IPS-20b (cell line): ENCODE data around the gene RPAP3.

Experiments used
- H3K27ac ChIP-seq: one replicate; pipeline ENCODE4 v1.5.1; 2013; ENCODE audit warnings: low read length
- H3K27me3 ChIP-seq: 2 replicates; pipeline ENCODE4 v1.6.1; 2013; ENCODE audit warnings: mild to moderate bottlenecking, low read length, inconsistent platforms; ENCODE audit not compliant: insufficient read depth
- H3K36me3 ChIP-seq: 2 replicates; pipeline ENCODE4 v1.6.1; 2013; ENCODE audit warnings: low read depth, mild to moderate bottlenecking, inconsistent platforms, low read length, moderate library complexity; ENCODE audit not compliant: insufficient read depth
- H3K4me1 ChIP-seq: 2 replicates; pipeline ENCODE4 v1.6.1; 2013; ENCODE audit warnings: mild to moderate bottlenecking, control low read depth, inconsistent platforms, low read length, moderate library complexity; ENCODE audit not compliant: insufficient read depth
- H3K4me3 ChIP-seq: 2 replicates; pipeline ENCODE4 v1.5.1; 2013; ENCODE audit warnings: mild to moderate bottlenecking, low read length, inconsistent platforms
- H3K9ac ChIP-seq: 2 replicates; pipeline ENCODE4 v1.6.1; 2013; ENCODE audit warnings: low read depth, mild to moderate bottlenecking, inconsistent platforms, low read length, moderate library complexity
- H3K9me3 ChIP-seq: 2 replicates; pipeline ENCODE4 v1.6.1; 2013; ENCODE audit warnings: mild to moderate bottlenecking, low read depth, low read length, inconsistent platforms; ENCODE audit not compliant: insufficient read depth

The RPAP3 gene

GRCh38 chr12:47714826-47715386 is 9.1 kb upstream of the RPAP3 start:
- Histone ChIP-seq H3K4me3 (no peak overlapping the region), H3K27ac (no peak overlapping the region), H3K36me3 (no peaks in the 10 kb centered on the region), H3K9me3 (no peaks in the 10 kb centered on the region), H3K27me3 (peaks cover 21% of the 10 kb centered on the region), H3K4me1 (peaks cover 6% of the 10 kb centered on the region; the same call in 1 of the 2 replicates), H3K9ac (no peak overlapping the region)

GRCh38 chr12:47712171-47712570 is 6.3 kb upstream of the RPAP3 start:
- Histone ChIP-seq H3K4me3 (no peak overlapping the region), H3K36me3 (no peaks in the 10 kb centered on the region), H3K4me1 (no peaks in the 10 kb centered on the region), H3K27me3 (peaks cover 19% of the 10 kb centered on the region), H3K27ac (no peak overlapping the region), H3K9me3 (no peaks in the 10 kb centered on the region), H3K9ac (no peak overlapping the region)

DNA sequence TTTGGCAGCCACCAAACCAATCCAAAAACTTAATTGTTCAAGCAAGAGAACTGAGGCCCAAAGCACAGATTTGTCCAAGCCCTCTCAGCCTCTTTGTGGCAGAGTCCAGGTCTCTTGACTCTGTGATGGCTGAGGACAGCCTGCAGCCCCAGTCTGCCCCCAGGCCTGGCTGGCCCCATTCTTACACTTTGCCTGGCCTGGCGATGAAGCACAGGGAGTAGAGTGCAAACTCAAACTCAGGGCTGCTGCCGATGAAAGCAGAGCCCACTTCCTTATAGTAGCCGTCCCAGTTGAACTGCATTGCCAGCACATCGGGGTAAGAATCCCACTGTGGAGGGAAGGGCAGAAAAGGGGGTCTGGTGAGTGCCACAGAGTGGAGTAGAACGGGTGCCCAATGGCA is 5.6 kb upstream of the RPAP3 start:
- Histone ChIP-seq H3K9ac (no peak overlapping the region), H3K27me3 (peaks cover 12% of the 10 kb centered on the region; the same call in 1 of the 2 replicates), H3K9me3 (no peaks in the 10 kb centered on the region), H3K4me3 (no peak overlapping the region), H3K27ac (no peak overlapping the region), H3K36me3 (no peaks in the 10 kb centered on the region), H3K4me1 (peaks cover 2% of the 10 kb centered on the region; the same call in 1 of the 2 replicates)

DNA sequence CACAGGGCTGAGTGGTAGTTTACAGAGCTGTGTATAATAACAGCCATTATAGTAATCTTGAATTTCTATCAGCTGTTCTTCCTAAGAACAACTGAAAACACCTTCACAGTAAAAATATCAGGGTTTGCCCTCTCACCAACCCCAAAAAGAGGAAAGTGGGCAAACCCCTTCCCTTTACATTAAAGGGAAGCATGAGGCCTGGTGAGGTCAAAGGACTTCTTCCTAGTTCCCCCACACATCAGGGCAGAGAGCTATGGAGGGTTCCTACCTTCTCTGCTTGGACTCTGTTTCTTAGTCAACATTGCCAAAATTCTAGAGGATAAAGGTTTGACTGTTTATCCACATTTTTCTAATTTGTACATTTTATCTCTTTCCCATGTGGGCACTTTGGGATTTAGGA is 4.4 kb upstream of the RPAP3 start:
- Histone ChIP-seq H3K27me3 (no peaks in the 10 kb centered on the region), H3K9ac (no peak overlapping the region), H3K4me3 (no peak overlapping the region), H3K27ac (no peak overlapping the region), H3K9me3 (no peaks in the 10 kb centered on the region), H3K4me1 (peaks cover 6% of the 10 kb centered on the region; the same call in 1 of the 2 replicates), H3K36me3 (no peaks in the 10 kb centered on the region)

DNA sequence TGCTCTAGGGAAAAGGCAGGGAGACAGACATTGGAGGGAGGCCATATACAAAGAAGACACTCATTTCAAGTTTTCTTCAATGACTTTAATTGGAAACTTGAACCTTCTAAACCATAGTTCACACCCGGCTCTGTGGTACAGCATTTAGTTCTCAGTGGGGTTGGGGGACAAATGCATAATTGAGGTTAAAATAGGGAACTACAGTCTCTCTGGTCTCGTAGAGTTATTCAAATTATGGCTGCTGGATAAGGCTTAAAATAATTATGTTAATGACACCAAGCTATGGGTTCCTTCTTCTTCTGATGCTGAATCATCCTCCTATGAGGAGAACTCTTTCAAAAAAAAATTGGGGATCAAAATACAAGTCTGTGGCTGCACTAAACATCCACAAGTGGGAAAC is 3.8 kb upstream of the RPAP3 start:
- no peak overlapping the region for H3K4me3 ChIP-seq
- no peak overlapping the region for H3K9ac ChIP-seq
- H3K4me1 ChIP-seq: peaks cover 6% of the 10 kb centered on the region; the same call in 1 of the 2 replicates
- H3K9me3 ChIP-seq: no peaks in the 10 kb centered on the region
- no peaks in the 10 kb centered on the region for H3K27me3 ChIP-seq
- no peak overlapping the region for H3K27ac ChIP-seq
- H3K36me3 ChIP-seq: no peaks in the 10 kb centered on the region

DNA sequence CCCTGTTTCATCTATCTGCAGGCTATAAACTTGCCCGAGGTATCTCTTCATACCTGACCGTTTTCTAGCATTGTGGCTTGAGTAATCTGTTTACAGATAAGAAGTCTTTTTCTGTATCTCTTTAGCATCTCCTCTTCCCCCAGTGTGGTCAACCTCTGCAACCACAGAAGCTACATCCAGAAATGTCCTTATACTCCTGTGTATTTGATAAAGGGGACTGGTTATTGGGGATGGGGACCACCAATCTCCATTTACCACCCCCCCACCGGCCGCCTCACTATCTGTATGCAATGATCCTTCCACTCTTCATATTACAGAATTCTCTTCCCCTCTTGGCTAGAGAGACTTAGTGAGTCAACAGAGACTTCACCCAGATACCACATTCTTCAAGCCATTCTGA is 3.4 kb upstream of the RPAP3 start:
- H3K27ac ChIP-seq: no peak overlapping the region
- no peak overlapping the region for H3K9ac ChIP-seq
- no peaks in the 10 kb centered on the region for H3K27me3 ChIP-seq
- H3K36me3 ChIP-seq: no peaks in the 10 kb centered on the region
- peaks cover 6% of the 10 kb centered on the region; the same call in 1 of the 2 replicates for H3K4me1 ChIP-seq
- no peak overlapping the region for H3K4me3 ChIP-seq
- no peaks in the 10 kb centered on the region for H3K9me3 ChIP-seq

DNA sequence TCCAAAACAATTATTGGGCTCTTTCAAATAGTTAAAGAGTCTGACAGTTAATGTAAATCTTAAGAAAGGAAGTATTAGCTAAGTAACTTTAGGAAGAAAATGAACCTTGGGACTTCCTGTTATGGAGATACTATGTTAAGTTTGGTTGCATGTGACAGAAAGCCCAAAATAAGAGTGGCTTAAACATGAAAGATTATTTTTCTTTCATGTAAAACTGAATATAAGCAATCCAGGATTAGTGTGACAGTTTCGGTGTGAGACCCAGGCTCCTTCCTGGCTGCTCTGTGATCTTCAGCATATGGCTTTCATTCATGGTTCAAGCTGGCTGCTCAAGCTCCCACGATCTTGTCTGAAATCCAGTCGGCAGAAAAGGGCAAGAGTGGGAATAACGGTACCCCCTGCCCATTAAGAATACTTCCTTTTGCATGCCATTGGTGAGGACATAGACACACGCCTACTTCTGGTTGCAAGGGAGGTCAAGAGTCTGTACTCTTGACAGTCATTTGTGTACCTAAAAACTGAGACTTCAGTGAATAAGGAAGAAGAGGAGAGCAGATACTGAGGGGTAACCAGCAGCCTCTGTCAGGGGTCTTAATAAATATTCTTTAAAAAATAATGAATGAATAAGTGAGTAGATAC is 2.2 kb upstream of the RPAP3 start:
- Histone ChIP-seq H3K4me3 (no peak overlapping the region), H3K27ac (no peak overlapping the region), H3K4me1 (peaks cover 6% of the 10 kb centered on the region; the same call in 1 of the 2 replicates), H3K9ac (no peak overlapping the region), H3K9me3 (no peaks in the 10 kb centered on the region), H3K27me3 (no peaks in the 10 kb centered on the region), H3K36me3 (no peaks in the 10 kb centered on the region)

GRCh38 chr12:47707355-47707754 is 1.5 kb upstream of the RPAP3 start:
- no peaks in the 10 kb centered on the region for H3K27me3 ChIP-seq
- no peaks in the 10 kb centered on the region for H3K9me3 ChIP-seq
- no peak overlapping the region for H3K27ac ChIP-seq
- H3K4me3 ChIP-seq: no peak overlapping the region
- H3K36me3 ChIP-seq: no peaks in the 10 kb centered on the region
- H3K4me1 ChIP-seq: peaks cover 6% of the 10 kb centered on the region; the same call in 1 of the 2 replicates
- no peak overlapping the region for H3K9ac ChIP-seq

GRCh38 chr12:47705229-47705565 is 633 bp downstream of the RPAP3 start:
- H3K4me3 ChIP-seq: peak overlapping the region; percentile 87
- H3K27me3 ChIP-seq: no peaks in the 10 kb centered on the region
- H3K9ac ChIP-seq: peak overlapping the region; percentile 94; the same call in 1 of the 2 replicates
- H3K36me3 ChIP-seq: peaks cover 15% of the 10 kb centered on the region
- H3K4me1 ChIP-seq: peaks cover 6% of the 10 kb centered on the region; the same call in 1 of the 2 replicates
- no peak overlapping the region for H3K27ac ChIP-seq
- no peaks in the 10 kb centered on the region for H3K9me3 ChIP-seq

DNA sequence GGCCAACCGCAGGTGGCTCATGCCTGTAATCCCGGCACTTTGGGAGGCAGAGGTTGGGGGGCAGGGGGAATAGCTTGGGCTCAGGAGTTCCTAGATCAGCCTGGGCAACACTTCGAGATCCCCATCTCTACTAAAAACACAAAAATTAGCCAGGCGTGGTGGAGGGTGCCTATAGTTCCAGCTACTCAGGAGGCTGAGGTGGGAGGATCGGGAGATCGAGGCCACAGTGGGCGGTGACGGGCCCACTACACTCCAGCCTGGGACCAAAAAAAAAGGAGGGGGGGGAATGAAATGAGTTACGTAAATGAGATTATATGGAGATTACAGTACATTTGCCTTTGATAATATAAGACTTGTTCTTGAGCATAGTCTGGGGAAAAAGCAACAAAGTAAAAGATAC is 1.1 kb downstream of the RPAP3 start:
- peaks cover 6% of the 10 kb centered on the region; the same call in 1 of the 2 replicates for H3K4me1 ChIP-seq
- H3K27ac ChIP-seq: no peak overlapping the region
- peaks cover 20% of the 10 kb centered on the region for H3K36me3 ChIP-seq
- no peaks in the 10 kb centered on the region for H3K27me3 ChIP-seq
- H3K4me3 ChIP-seq: peak overlapping the region; percentile 87
- H3K9ac ChIP-seq: peak overlapping the region; percentile 94; the same call in 1 of the 2 replicates
- no peaks in the 10 kb centered on the region for H3K9me3 ChIP-seq

DNA sequence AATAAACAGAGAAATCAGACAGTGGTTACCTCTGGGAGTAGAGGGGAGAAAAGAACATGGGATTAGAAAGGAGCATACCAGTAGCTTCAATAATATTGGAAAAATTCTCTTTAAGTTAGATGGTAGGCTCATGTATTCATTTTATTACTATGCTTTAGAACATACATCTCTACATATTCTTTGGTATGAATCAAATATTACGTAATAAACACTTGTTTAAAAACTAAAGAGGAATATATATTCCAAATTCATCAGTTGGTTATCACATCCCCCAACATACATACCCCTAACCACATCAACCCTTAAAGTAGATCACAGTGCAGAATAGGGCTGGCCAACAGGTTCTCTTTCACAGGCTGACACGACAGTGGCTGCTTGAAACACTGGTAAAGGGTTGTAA is 5.6 kb downstream of the RPAP3 start:
- no peak overlapping the region for H3K27ac ChIP-seq
- no peak overlapping the region for H3K4me3 ChIP-seq
- H3K4me1 ChIP-seq: no peaks in the 10 kb centered on the region
- H3K9ac ChIP-seq: no peak overlapping the region
- H3K36me3 ChIP-seq: peaks cover 53% of the 10 kb centered on the region
- H3K27me3 ChIP-seq: no peaks in the 10 kb centered on the region
- no peaks in the 10 kb centered on the region for H3K9me3 ChIP-seq

- H3K27me3 ChIP-seq: no peaks in the 10 kb centered on the region
- H3K9me3 ChIP-seq: no peaks in the 10 kb centered on the region
- no peak overlapping the region for H3K27ac ChIP-seq
- no peak overlapping the region for H3K9ac ChIP-seq
- H3K4me1 ChIP-seq: no peaks in the 10 kb centered on the region
- peaks cover 66% of the 10 kb centered on the region for H3K36me3 ChIP-seq
- H3K4me3 ChIP-seq: no peak overlapping the region
Observed at GRCh38 chr12:47698631-47699030, 7.2 kb downstream of the RPAP3 start.
